Bronchial epithelial cell (primary cell): Measurements from ENCODE around the gene MORN2. TPM values are rescaled to one million over a fixed set of nuclear protein-coding genes. Genes with fewer than 3 reads are reported as not detected.

Experiments
- DNase-seq: peaks from one replicate; pipeline ENCODE4 v3.0.0-alpha.2; 2010; ENCODE audit warnings: low read depth
- FAIRE-seq: peaks from 2 replicates; lab custom pipeline; 2011; peaks lifted over from hg19 to GRCh38; lab: Jason Lieb, UNC
- H3K27me3 ChIP-seq: 2 replicates; pipeline ENCODE4 v1.5.1; 2011; ENCODE audit warnings: low read length; ENCODE audit not compliant: control insufficient read depth, insufficient read depth
- H3K36me3 ChIP-seq: 2 replicates; pipeline ENCODE4 v1.5.1; 2011; ENCODE audit warnings: low read length; ENCODE audit not compliant: control insufficient read depth, insufficient read depth
- H3K4me3 ChIP-seq: 2 replicates; pipeline ENCODE4 v1.5.1; 2011; ENCODE audit warnings: mild to moderate bottlenecking, low read depth, low read length, control low read depth
- total RNA-seq: library from RNA; depleted of rRNA; stranded (reverse); fragments of >200 nt; gene quantifications from 2 replicates; pipeline ENCODE4 v1.2.1, GENCODE V29; 2014
- TF ChIP-seq, protein P1 (sequence below): IDR thresholded peaks from 2 replicates; pipeline ENCODE4 v1.5.1; 2011; ENCODE audit warnings: mild to moderate bottlenecking, moderate library complexity, low read length, control low read depth, inconsistent platforms; ENCODE audit not compliant: insufficient read depth, severe bottlenecking

MORN2 gene
- total RNA-seq, 1 donor from 2014 or later: 3.9 TPM

DNA sequence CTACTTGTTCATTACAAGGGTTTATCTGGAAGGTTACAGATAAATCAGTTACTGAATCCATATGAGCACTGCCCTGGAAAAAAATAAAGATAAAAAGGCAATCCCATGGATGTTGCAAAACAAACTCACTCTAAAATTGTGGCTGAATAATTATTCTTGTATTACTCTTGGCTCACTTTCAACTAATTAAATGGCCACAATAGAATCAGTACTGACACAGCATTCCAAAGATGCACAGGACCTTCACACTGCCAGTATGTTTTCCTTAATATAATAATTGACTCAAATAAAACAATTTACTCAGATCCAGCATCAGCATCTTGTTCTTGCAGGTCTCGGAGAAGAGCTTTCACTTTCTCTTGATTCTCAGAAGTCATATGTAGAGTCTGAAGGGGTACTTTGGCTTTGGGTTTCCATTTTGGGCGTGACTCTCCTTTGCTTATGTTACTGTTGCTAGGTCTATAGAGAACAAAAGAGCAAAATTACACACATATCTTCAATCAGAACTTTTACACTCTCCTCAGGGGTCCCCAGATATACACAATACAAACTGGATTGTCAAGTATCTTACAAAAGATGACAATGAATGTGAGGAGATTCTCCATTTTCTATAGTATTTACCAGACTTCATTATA, 12.6 kb upstream of the MORN2 start:
- peaks cover 3% of the 10 kb centered on the region for H3K36me3 ChIP-seq

DNA sequence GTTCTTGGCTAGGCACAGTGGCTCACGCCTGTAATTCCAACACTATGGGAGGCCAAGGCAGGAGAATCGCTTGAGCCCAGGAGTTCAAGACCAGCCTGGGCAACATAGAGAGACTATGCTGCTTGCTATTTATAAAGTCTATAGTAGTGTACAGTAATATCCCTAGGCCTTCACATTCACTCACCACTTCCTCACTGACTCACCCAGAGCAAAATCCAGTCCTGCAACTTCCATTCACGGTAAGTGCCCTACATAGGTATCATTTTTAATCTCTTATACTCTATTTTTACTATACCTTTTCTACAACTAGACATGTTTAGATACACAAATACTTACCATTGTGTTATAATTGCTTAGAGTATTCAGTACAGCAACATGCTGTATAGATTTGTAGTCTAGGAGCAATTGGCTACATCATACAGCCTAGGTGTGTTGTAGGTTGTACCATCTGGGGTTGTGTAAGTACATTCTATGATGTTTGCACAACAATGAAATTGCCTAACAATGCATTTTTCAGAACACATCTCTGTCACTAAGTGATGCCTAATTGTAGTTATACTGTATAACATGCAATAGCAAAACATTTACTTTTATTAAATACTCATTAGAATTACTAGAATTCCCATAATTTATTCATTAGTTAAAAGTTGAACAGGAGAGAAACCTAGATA, 8.9 kb upstream of the MORN2 start:
- Histone ChIP-seq H3K27me3 (no peaks in the 10 kb centered on the region), H3K36me3 (no peaks in the 10 kb centered on the region), H3K4me3 (no peak overlapping the region)
- TF ChIP-seq, protein P1, sequence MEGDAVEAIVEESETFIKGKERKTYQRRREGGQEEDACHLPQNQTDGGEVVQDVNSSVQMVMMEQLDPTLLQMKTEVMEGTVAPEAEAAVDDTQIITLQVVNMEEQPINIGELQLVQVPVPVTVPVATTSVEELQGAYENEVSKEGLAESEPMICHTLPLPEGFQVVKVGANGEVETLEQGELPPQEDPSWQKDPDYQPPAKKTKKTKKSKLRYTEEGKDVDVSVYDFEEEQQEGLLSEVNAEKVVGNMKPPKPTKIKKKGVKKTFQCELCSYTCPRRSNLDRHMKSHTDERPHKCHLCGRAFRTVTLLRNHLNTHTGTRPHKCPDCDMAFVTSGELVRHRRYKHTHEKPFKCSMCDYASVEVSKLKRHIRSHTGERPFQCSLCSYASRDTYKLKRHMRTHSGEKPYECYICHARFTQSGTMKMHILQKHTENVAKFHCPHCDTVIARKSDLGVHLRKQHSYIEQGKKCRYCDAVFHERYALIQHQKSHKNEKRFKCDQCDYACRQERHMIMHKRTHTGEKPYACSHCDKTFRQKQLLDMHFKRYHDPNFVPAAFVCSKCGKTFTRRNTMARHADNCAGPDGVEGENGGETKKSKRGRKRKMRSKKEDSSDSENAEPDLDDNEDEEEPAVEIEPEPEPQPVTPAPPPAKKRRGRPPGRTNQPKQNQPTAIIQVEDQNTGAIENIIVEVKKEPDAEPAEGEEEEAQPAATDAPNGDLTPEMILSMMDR: no peak
- FAIRE-seq (no peak), DNase-seq (peak; percentile 94)

More for the DNA sequence above, 12.6 kb upstream of the MORN2 start:
- no peaks in the 10 kb centered on the region for H3K27me3 ChIP-seq
- no peak for DNase-seq
- TF ChIP-seq, protein P1: no peak
- H3K4me3 ChIP-seq: no peak overlapping the region
- no peak for FAIRE-seq

DNA sequence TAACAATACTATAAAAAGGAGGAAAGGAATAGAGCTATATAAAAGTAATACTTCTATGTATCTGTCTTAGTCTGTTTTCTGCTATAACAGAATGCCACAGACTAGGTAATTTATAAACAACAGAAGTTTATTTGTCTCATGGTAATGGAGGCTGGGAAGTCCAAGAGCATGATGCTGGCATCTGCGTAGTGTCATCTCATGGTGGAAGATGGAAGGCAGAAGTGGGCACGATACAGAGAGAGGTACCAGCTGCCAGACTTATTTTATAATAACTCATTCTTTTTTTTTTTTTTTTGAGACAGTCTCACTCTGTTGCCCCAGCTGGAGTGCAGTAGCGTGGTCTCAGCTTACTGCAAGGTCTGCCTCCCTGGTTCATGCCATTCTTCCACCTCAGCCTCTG, 4.3 kb upstream of the MORN2 start:
- no peaks in the 10 kb centered on the region for H3K36me3 ChIP-seq
- no peaks in the 10 kb centered on the region for H3K27me3 ChIP-seq
- TF ChIP-seq, protein P1: no peak
- no peak for FAIRE-seq
- no peak overlapping the region for H3K4me3 ChIP-seq
- no peak for DNase-seq

DNA sequence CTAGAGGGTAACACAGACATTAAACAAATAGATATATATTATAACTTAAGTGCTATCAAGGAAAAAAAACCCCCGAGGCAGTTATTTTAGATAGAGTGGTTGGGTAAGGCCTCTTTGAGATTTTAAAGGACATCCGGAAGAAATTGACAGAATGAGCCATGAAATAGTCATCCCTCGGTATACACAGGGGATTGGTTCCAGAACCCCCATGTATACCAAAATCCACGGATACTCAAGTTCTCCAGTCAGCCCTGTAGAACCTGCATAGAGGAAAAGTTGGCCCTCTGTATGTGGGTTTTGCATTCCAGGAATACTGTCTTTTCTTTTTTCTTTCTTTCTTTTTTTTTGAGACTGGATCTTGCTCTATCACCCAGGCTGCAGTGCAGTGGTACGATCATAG, 2.0 kb upstream of the MORN2 start:
- Histone ChIP-seq H3K4me3 (no peak overlapping the region), H3K27me3 (no peaks in the 10 kb centered on the region), H3K36me3 (no peaks in the 10 kb centered on the region)
- DNase-seq: no peak
- TF ChIP-seq, protein P1: no peak
- no peak for FAIRE-seq

DNA sequence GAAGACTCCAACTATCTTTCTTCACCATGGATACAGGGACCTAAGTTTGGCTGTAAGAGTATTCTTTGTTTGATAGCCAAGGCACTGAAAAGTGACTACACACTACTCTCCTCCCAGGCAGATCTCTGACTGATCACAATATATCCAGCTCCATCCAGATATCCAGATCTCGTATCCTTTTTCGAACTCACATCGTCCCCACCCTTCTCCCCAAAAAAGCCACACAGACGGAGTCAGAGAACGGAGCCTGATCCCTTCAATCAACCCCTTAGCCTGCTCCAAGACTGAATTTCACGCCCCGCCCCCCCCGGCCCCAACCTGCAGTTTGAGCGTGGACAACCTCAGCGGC, 575 bp upstream of the MORN2 start:
- FAIRE-seq: no peak

More for the DNA sequence above, 575 bp upstream of the MORN2 start:
- Histone ChIP-seq H3K36me3 (no peaks in the 10 kb centered on the region), H3K4me3 (peak overlapping the region; percentile 96), H3K27me3 (no peaks in the 10 kb centered on the region)
- TF ChIP-seq, protein P1: no peak
- no peak for DNase-seq
